Memory B cell (primary cell): ENCODE results near the gene ROBO1.

Experiments
- ATAC-seq: fragments of 150-1000 bp; cut with Tn5 transposase; 2 replicates; pipeline ENCODE4 v1.10.0; 2021; ENCODE audit warnings: low read depth, mild to moderate bottlenecking, moderate library complexity
- DNase-seq, 2 donors: peaks; one replicate each; pipeline ENCODE4 v3.0.0; 2022; ENCODE audit warnings: low spot score in 2 of 2
- H3K27ac Mint-ChIP-seq: one replicate; pipeline ENCODE4 v1.8.0; 2022; ENCODE audit warnings: mild to moderate bottlenecking, moderate library complexity, mixed read lengths
- H3K27me3 Mint-ChIP-seq: one replicate; pipeline ENCODE4 v1.8.0; 2022; ENCODE audit warnings: mixed read lengths
- H3K36me3 Mint-ChIP-seq: one replicate; pipeline ENCODE4 v1.8.0; 2022; ENCODE audit warnings: mild to moderate bottlenecking, mixed read lengths
- H3K4me1 Mint-ChIP-seq: one replicate; pipeline ENCODE4 v1.8.0; 2022; ENCODE audit warnings: mixed read lengths
- H3K4me3 Mint-ChIP-seq: one replicate; pipeline ENCODE4 v1.8.0; 2022; ENCODE audit warnings: mild to moderate bottlenecking, moderate library complexity, mixed read lengths
- H3K9me3 Mint-ChIP-seq: one replicate; pipeline ENCODE4 v1.8.0; 2022; ENCODE audit warnings: mixed read lengths

ROBO1 gene

DNA sequence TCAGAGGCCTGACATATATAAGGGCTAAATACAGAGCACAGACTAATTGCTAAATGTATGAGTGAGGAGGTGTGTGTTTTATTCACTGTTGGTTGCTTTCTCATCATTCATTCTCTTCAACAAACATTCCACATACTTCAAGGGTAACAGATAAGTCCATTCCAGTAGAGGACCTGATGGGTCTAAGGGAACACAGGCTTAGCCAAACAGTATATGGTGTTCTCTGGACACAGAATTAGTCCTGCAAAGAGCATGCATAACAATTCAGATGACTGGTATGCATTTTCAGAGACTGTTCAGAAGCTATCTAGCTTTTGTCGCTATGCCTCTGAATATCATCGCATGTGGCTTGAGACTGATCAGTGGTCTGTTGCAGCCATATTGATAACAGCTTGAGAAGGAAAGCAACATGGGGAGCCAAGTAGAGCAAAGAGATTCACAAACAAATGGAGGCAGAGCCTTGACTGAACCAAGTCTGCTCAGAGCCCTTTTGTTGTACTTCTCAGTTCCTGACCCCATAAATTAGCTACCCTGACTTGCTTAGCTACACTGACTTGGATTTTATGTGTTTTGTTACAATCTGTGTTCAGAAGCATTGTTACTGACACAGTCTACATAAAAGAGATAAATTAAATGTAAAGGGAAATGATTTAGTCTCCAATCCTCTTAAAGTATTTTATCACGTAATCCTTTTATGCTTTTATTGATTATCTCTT, 1178.7 kb downstream of the ROBO1 start:
- H3K4me1 Mint-ChIP-seq = no peaks in the 10 kb centered on the region
- peaks cover 8% of the 10 kb centered on the region for H3K9me3 Mint-ChIP-seq
- DNase-seq (no peak), ATAC-seq (no peak)
- no peak overlapping the region for H3K4me3 Mint-ChIP-seq
- H3K27ac Mint-ChIP-seq = no peak overlapping the region
- H3K27me3 Mint-ChIP-seq = no peaks in the 10 kb centered on the region
- H3K36me3 Mint-ChIP-seq = no peaks in the 10 kb centered on the region

DNA sequence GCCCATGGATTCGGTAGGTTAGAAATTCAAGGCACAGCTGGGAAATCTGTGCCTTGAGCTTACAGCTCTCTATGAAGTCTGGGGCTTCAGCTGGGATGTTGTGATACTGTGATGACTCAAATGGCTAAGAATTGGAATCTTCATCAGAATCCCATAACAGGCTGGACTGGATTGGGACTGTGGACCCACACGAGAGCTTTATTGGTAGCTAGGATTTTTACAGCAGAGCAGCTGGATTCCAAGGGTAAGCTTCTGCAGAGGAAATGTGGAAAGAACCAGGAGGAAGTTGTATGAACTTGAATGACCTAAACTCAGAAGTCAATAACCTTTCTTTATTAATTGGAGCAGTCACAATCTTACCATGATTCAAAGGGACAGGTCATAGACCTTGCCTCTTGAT, 1187.1 kb downstream of the ROBO1 start:
- no peaks in the 10 kb centered on the region for H3K36me3 Mint-ChIP-seq
- no peak overlapping the region for H3K4me3 Mint-ChIP-seq
- ATAC-seq (no peak), DNase-seq (no peak)
- no peak overlapping the region for H3K27ac Mint-ChIP-seq
- H3K27me3 Mint-ChIP-seq = no peaks in the 10 kb centered on the region
- H3K9me3 Mint-ChIP-seq = peaks cover 7% of the 10 kb centered on the region
- H3K4me1 Mint-ChIP-seq = no peaks in the 10 kb centered on the region

- H3K27ac Mint-ChIP-seq = no peak overlapping the region
- H3K4me3 Mint-ChIP-seq = no peak overlapping the region
- H3K36me3 Mint-ChIP-seq = no peaks in the 10 kb centered on the region
- H3K27me3 Mint-ChIP-seq = no peaks in the 10 kb centered on the region
- no peaks in the 10 kb centered on the region for H3K9me3 Mint-ChIP-seq
- no peak for DNase-seq
- ATAC-seq = no peak
- no peaks in the 10 kb centered on the region for H3K4me1 Mint-ChIP-seq
These were observed 1196.3 kb downstream of the ROBO1 start for GRCh38 chr3:78571486-78571885.

- Mint-ChIP-seq H3K4me1 (no peaks in the 10 kb centered on the region), H3K36me3 (no peaks in the 10 kb centered on the region), H3K27ac (no peak overlapping the region), H3K4me3 (no peak overlapping the region), H3K9me3 (no peaks in the 10 kb centered on the region), H3K27me3 (no peaks in the 10 kb centered on the region)
- no peak for ATAC-seq
- DNase-seq = no peak
These were observed 1197.3 kb downstream of the ROBO1 start for GRCh38 chr3:78570496-78570895.

DNA sequence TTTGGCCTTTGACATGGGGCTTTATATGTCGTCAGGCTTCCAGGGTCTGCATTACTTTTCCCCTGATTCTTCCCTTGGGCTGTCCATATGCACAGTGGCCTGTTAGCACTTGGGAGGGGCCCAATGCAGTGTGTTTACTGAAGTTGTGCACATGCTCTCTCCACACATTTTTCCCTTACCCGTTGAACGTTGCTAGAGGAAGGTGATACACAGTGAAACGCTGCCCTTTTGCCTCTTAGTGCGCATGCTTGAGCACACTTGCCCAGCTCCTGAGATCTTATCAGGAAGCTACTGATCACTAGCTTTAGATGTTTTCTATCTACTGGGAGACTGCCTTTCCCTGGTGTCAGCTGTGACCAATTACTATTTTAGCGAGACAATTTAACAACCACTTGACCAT, 1198.0 kb downstream of the ROBO1 start:
- no peaks in the 10 kb centered on the region for H3K4me1 Mint-ChIP-seq
- H3K27ac Mint-ChIP-seq = no peak overlapping the region
- peaks cover 1% of the 10 kb centered on the region for H3K9me3 Mint-ChIP-seq
- DNase-seq = no peak
- no peaks in the 10 kb centered on the region for H3K27me3 Mint-ChIP-seq
- no peaks in the 10 kb centered on the region for H3K36me3 Mint-ChIP-seq
- ATAC-seq = no peak
- H3K4me3 Mint-ChIP-seq = no peak overlapping the region

DNA sequence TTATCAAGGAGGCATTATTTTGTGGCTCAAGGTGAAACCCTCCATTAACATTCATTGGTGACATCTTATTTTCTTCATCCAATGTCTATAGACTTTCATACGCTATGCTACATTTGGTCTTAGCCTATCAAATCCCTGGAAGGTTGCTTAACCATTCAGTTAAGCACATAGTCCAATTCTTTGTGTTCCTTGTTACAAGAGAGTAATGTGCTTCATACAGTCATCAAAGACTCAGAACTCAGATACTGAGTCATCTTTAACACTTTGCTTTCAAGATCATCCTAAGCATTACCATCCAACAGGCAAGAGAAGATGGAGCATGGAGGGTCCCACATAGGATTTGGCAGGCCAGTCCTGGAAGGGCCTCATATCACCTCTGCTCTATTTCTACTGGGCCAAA, 1202.1 kb downstream of the ROBO1 start:
- no peaks in the 10 kb centered on the region for H3K27me3 Mint-ChIP-seq
- no peaks in the 10 kb centered on the region for H3K36me3 Mint-ChIP-seq
- no peaks in the 10 kb centered on the region for H3K4me1 Mint-ChIP-seq
- H3K27ac Mint-ChIP-seq = no peak overlapping the region
- H3K9me3 Mint-ChIP-seq = peaks cover 4% of the 10 kb centered on the region
- H3K4me3 Mint-ChIP-seq = no peak overlapping the region
- no peak for DNase-seq
- no peak for ATAC-seq

DNA sequence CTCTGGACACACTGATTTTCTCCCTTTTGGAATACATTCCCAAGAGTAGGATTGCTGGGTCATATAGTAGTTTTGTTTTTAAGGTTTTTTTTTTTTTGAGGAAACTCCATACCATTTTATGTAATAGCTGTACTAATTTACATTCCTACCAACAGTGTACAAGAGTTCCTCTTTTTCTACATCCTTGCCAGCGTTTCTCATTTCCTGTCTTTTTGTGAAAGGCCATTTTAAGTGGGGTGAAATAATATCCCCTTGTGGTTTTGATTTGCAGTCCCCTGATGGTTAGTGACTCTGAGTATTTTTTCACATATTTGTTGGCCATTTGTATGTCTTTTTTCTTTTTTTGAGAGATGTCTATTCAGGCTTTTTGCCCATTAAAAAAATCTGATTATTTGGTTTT, 1205.5 kb downstream of the ROBO1 start:
- no peak for DNase-seq
- H3K27me3 Mint-ChIP-seq = no peaks in the 10 kb centered on the region
- no peak overlapping the region for H3K27ac Mint-ChIP-seq
- peaks cover 4% of the 10 kb centered on the region for H3K9me3 Mint-ChIP-seq
- no peaks in the 10 kb centered on the region for H3K4me1 Mint-ChIP-seq
- ATAC-seq = no peak
- no peaks in the 10 kb centered on the region for H3K36me3 Mint-ChIP-seq
- H3K4me3 Mint-ChIP-seq = no peak overlapping the region
